DND-41 (cell line): ENCODE results near the gene KATNAL1.

Experiments
- EZH2 ChIP-seq: IDR thresholded peaks from 3 replicates; pipeline ENCODE4 v1.6.1; 2012; ENCODE audit warnings: borderline replicate concordance, low read depth, mild to moderate bottlenecking, moderate library complexity, low read length, inconsistent platforms; ENCODE audit not compliant: severe bottlenecking
- TF ChIP-seq, protein P1 (sequence below): IDR thresholded peaks from 2 replicates; pipeline ENCODE4 v1.5.1; 2012; ENCODE audit warnings: borderline replicate concordance, low read length, moderate library complexity, mild to moderate bottlenecking; ENCODE audit not compliant: poor library complexity, severe bottlenecking; ENCODE audit errors: extremely low read depth

DNA sequence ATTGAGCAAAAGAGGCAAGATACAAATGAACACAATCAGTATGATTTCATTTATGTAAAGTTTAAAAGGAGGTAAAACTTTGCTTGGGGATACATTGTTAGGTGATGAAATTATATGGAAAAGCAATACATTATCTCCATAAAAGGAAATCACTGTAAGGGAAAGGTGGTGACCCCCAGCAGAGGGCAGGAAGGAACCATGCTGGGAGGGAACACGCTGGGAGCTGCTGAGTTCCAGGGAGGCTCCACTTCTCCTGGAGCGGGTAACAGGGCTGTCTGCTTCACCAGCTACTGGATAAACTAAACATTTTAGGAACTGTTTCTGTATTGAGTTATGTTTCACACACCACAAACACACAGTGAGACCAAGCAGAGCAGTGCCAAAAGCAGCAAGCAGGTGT is 91.2 kb downstream of the KATNAL1 start:
- TF ChIP-seq, protein P1, sequence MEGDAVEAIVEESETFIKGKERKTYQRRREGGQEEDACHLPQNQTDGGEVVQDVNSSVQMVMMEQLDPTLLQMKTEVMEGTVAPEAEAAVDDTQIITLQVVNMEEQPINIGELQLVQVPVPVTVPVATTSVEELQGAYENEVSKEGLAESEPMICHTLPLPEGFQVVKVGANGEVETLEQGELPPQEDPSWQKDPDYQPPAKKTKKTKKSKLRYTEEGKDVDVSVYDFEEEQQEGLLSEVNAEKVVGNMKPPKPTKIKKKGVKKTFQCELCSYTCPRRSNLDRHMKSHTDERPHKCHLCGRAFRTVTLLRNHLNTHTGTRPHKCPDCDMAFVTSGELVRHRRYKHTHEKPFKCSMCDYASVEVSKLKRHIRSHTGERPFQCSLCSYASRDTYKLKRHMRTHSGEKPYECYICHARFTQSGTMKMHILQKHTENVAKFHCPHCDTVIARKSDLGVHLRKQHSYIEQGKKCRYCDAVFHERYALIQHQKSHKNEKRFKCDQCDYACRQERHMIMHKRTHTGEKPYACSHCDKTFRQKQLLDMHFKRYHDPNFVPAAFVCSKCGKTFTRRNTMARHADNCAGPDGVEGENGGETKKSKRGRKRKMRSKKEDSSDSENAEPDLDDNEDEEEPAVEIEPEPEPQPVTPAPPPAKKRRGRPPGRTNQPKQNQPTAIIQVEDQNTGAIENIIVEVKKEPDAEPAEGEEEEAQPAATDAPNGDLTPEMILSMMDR, result no peak
- TF ChIP-seq EZH2, result no peak
